OCI-LY7 (cell line): ENCODE measurements around the gene RFX7.

Source experiments
- CTCF ChIP-seq: fragments of 200-600 bp; sonication (generic); conservative IDR thresholded peaks from 2 replicates; pipeline ENCODE4 v1.5.1; 2014; ENCODE audit warnings: mild to moderate bottlenecking, antibody characterized with exemption, low read length, moderate library complexity, mixed read lengths
- EZH2phosphoT487 ChIP-seq: fragments of 200-600 bp; sonication (generic); IDR thresholded peaks from 2 replicates; pipeline ENCODE4 v1.6.1; 2018; ENCODE audit warnings: low read depth, borderline replicate concordance, mild to moderate bottlenecking, mixed run types, antibody characterized with exemption, low read length, moderate library complexity, mixed read lengths

DNA sequence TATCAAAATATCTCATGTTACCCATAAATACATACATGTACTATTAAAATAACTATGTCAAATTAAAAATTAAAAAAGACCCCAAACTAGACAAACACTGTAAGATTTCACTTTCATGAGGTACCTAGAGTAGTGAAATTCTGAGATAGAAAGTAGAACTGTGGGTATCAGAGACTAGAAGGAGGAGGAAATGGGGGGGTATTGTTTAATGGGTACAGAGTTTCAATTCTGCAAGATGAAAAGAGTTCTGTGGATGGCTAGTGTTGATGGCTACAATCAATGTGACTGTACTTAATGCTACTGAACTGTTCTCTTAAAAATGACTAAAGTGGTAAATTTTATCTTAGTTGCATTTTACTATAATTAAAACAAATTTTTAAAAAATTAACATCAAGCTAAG lies 36.6 kb downstream of the RFX7 start:
- no peak for TF ChIP-seq CTCF
- TF ChIP-seq EZH2phosphoT487, result no peak
